Suprapubic skin (tissue), 4 donors: ENCODE data around the gene LCN12.

Experiments used
- CTCF ChIP-seq, 2 donors: fragments of 200-600 bp in 1 of 2; fragments of 450-650 bp in 1 of 2; sonication (generic) in 1 of 2; IDR thresholded peaks; one replicate each; pipeline ENCODE4 v1.5.1; 2016 to 2019; ENCODE audit warnings: antibody characterized with exemption in 2 of 2, mild to moderate bottlenecking in 1 of 2, moderate library complexity in 1 of 2
- EP300 ChIP-seq: sonication (generic); formaldehyde crosslinking; IDR thresholded peaks from one replicate; pipeline ENCODE4 v1.6.1; 2017; ENCODE audit warnings: antibody characterized with exemption
- POLR2A ChIP-seq, 2 donors: fragments of 450-650 bp; IDR thresholded peaks; one replicate each; pipeline ENCODE4 v1.6.1; 2017; ENCODE audit warnings: antibody characterized with exemption in 2 of 2, mild to moderate bottlenecking in 2 of 2, moderate library complexity in 2 of 2
- POLR2AphosphoS5 ChIP-seq, 3 donors: sonication (generic); formaldehyde crosslinking; IDR thresholded peaks; one replicate each; pipeline ENCODE4 v1.6.1; 2017; ENCODE audit warnings: antibody characterized with exemption in 3 of 3

GRCh38 chr9:136997371-136997770, 45.3 kb downstream of the LCN12 start:
- no peak for TF ChIP-seq CTCF (IDR thresholded peaks at IDR 0.05)
- no peak for TF ChIP-seq POLR2A (IDR thresholded peaks at IDR 0.05)
- TF ChIP-seq POLR2AphosphoS5 (IDR thresholded peaks at IDR 0.05): no peak
- TF ChIP-seq EP300: no peak
